Stimulated activated CD8-positive, alpha-beta memory T cell treated with anti-CD3 and anti-CD28 coated beads, Interleukin-15, amount 100 ng/mL, for 1 hour (primary cell): ENCODE results near the gene B4GALT6.

Experiments
- DNase-seq: peaks from one replicate; pipeline ENCODE4 v3.0.0-alpha.2; 2020; ENCODE audit warnings: low read depth

B4GALT6 gene

DNA sequence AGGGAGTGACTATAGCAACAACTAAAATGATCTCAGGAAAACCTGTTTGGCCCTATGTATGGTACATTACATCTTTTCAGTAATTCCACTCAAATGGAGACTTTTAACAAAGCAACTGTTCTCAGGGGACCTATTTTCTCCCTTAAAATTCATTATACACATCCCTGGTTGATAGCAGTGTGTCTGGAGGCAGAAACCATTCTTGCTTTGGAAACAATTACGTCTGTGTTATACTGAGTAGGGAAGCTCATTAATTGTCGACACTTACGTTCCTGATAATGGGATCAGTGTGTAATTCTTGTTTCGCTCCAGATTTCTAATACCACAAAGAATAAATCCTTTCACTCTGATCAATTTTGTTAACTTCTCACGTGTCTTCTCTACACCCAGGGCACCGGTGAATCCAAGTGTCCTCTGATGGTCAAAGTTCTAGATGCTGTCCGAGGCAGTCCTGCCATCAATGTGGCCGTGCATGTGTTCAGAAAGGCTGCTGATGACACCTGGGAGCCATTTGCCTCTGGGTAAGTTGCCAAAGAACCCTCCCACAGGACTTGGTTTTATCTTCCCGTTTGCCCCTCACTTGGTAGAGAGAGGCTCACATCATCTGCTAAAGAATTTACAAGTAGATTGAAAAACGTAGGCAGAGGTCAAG, 91.7 kb downstream of the B4GALT6 start:
- DNase-seq, result no peak

DNA sequence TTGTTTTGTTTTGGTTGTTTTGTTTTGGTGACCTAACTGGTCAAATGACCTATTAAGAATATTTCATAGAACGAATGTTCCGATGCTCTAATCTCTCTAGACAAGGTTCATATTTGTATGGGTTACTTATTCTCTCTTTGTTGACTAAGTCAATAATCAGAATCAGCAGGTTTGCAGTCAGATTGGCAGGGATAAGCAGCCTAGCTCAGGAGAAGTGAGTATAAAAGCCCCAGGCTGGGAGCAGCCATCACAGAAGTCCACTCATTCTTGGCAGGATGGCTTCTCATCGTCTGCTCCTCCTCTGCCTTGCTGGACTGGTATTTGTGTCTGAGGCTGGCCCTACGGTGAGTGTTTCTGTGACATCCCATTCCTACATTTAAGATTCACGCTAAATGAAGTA, 92.8 kb downstream of the B4GALT6 start, which contains the start of gene TTR:
TSS of gene TTR (plus strand) at position 250 of the 400 bp plus-strand sequence. CDS start at position 276, 26 bp downstream.
- DNase-seq, result no peak

DNA sequence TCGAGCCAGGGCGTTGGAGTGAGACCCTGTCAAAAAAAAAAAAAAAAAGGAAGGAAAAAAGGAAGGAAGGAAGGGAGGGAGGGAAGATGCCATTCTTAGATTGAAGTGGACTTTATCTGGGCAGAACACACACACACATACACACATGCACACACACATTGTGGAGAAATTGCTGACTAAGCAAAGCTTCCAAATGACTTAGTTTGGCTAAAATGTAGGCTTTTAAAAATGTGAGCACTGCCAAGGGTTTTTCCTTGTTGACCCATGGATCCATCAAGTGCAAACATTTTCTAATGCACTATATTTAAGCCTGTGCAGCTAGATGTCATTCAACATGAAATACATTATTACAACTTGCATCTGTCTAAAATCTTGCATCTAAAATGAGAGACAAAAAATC, 93.3 kb downstream of the B4GALT6 start:
- DNase-seq, result no peak

DNA sequence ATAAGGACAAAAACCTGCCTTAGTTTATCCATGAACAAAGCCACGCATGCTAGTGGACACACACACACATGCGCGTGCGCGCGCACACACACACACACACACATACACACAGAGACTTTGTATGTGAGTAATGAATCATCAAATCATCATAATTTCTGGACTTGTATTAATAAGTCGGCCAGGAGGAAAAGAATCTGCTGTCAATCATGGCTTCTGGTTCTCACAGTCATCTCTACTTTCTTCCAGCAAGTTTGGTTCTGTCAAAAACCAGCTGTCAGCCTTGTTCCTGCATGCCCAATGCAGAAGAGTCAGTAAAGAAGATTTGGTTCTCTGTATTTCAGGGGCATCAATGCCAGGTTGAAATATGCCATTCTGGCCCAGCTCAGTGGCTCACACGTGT, 93.8 kb downstream of the B4GALT6 start:
- no peak for DNase-seq

DNA sequence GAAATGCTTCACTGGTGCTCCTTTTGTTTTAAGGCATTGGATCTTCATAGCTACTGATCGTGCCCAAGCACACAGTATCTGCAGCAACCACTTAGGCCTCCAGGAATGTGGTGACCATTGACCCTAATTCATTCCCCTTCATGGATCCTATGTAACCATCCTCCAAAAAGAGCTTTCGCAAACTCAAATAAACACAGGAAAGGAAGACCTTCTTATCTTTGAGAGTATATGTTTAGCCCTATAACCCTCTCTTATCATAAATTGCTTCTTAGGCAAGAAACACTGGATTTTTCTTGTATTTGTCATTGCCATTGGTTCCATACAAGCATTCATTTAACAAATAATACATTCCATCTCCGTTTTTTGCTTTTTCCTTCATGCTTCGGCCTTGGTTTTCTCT, 96.9 kb downstream of the B4GALT6 start:
- no peak for DNase-seq

DNA sequence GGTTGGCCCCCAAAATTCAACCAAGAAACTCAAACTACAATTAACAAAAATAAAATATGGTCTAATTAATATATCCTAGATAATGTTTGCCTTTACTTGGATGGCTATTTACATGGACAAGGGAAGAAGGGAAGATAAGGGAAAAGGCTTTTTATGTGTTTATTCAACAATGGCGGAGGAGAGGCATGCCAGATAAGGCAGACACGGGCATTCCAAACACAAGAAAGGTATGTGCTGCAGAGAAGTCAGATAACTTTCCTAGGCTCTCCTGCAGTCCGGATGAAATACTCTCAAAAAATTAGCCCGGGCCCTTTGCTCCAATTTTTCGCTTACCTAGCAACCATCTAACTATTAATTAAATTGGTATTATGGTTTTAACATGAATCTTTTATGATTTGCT, 97.8 kb downstream of the B4GALT6 start:
- no peak for DNase-seq

DNA sequence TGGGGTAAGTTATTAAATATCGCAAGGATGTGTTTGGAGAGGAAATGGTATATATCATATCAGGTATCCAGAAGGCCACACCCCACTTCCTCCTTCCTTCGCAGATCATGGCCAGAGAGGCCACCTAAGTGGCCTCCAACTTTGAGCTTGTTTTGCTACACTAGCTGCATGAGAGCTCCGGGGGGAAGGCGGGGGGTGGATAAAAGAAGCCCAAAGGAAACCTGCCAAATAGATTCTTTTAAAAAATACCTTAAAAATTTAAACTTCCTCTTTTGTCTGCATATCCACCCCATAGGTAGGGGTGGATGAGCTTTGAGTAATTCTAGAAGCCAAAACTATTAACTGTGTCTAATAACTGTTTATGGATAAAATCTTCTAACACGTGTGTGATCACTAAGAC, 98.4 kb downstream of the B4GALT6 start:
- no peak for DNase-seq

DNA sequence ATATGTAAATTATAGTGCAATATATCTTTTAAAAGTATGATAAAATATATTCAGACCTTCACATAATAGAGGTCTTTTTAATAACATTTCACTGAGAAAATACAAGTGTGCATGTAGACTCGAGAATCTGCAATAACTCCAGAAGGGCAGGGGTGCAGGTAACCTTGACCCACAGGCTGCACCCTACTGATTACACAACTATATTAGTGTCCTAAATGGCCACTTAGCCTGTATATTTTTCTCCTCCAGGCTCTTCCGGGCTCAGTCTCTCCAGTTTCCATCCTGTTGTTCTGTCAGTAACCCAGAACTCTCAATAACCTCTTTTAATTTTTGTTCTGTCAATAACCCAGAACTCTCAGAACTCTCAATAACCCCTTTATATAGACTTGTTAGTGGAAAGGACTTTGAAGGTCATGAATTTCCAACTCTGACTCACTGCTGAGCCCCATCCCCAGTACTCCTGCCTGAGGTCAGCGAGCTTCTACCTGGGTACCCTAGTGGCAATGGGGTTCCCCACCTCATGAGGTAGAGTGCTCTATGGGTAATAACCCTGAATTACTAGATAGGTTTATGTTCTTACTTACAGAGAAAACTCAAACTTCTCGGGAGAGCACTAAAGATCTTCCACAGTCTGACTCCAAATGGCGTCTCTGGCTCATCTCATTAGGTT, 101.1 kb downstream of the B4GALT6 start:
- no peak for DNase-seq

DNA sequence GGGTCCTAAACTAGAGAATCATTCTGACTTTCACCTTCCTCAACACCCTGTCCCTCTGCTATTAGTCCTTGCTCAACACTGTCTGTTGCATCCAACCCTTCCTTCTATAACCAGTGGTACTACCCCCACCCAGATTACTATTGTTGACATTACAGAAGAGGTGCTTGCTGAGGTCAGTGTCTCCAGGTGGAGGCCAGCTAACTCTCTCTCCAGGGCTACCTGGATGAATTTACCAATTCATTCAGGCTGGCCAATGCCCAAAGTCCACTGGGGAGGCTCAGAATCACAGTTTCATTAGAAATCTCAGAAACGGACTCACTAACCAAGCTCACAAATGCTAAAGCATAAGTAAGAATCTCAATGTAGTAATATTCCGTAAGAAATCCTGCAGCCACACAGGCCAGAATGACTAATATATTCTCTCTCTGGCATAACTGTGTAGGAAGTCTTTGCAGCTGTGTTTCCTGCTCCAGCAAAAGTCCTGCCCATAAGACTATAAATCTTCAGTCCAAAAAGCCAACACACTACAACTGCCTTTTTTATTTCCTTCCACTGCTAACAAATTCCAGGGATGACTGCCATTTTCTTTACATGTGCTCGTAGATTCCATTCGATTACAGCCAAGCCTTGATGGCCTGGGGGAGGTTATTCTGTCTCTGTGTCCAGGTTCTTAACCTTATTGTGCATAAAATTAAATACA, 102.7 kb downstream of the B4GALT6 start:
- DNase-seq, result no peak

DNA sequence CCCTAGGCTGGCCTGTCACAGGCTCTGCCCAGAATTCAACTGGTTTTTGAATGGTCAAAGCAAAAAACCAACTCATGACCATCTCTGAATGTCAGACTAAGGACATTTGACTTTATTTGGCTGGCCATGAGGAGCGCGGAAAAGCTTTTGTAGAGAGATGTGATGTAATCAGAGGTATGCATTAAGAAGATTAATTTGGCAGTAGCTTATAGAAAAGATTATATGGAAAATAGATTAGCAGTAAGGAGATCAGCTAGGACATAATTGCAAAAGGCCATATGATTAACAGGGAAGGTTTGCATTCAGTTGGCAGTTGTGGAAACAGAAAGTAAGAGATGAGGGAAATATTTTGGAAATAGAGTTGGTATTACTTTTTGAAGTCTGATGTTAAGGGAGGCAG, 105.0 kb downstream of the B4GALT6 start:
- no peak for DNase-seq

DNA sequence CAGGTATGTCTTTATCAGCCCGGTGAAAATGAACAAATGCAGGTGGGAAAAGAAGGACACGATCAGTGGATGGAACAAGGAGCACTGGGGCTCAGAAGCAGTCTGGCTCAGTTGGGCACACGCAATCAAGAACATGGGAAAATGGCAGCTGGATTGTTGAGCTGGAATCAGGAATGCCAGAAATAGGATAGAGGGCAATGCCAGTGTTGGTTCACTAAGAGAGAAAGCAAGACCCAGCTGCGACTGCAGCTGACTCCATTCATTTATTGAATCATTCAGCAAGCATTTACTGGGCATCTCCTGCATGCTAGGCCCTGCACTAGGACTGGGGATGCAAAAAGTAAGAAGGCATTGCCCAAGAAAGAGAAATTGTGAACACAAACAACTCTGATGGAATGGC, 106.3 kb downstream of the B4GALT6 start:
- no peak for DNase-seq

DNA sequence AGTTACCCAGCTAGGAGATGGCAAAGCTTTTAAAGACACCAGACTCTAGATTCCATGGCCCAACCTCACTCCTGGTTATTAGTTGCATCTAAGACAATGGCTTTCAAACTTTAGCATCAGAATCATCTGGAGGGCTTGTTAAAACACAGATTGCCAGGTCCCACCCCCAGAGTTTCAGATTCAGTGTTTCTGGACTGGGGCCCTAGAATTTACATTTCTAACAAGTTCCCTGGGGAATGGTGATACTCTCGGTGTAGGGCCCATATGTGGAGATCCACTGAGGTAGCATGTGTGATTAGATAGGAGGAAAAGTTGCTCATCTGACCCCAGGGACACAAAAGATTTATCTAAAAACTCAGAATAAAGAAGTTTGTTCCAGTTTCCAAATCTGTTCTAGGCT, 107.2 kb downstream of the B4GALT6 start:
- no peak for DNase-seq

DNA sequence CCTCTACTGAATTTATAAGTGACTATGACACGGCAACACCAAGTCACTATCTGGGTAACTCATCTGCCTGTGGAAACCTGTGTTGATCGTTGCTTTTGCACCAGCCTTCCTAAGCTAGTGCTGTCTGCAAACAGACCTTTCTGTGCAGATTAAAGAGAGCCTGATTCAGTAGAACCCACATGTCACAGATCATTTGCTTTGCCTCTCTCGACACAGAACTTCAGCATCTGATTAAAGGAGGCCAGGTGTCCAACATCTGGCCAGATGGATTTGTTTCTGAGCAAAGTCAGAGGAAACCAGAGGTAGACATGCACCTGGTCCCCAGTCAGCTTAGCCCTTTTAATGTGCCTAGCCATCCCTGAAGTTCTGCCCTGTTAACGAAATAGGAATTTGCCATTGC, 107.7 kb downstream of the B4GALT6 start:
- no peak for DNase-seq

DNA sequence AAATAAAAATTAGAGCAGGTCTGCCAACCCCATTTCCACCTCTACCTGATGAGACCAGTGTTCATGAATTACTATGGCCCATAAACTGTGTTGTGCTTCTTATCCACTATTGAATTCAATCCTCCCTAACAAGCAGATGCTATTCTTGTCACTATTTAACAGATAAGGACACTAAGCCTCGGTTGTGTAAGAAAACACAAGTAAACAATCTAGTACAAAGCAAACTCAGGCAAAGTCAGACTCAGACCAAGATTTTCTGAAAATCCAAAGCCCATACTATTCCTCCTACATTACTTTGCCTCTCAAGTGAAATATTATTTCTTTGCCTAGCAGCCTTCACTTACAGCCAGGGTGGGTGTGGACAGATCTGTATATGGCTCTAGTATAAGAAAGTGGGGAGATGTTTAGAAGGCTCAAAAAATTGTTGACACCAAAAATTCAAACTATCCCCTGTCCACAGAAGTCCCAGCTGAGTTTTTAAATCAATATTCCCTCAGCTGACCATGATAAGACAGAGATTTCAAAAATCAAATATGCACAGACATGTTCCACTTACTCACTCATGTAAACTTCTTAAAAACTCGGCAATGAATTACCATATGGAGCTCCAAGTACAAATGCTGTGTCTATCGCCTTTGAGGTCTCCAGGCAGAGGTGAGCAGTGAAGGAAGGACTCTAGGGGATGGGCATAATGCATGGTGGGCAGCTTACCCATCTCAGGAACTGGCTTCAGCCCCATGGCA, 108.7 kb downstream of the B4GALT6 start:
- no peak for DNase-seq

DNA sequence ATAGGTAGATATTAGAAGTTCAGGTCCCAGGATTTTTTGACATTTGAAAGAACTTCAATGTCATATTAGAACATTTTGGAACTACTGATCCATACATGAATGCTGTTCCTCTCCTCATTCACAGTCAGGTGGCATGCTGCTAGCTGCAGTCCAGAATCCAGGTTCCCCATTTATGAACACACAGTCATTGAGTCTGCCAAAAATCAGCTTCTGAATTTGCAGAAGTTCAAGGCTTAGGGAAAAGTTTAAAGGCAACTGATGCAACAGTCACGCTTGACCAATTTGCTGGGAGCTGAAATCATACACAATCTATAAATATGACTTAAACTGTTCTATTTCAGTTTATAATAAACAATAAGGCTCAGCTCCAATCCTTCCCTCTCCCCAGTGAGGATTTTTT, 110.0 kb downstream of the B4GALT6 start:
- no peak for DNase-seq
